Activated B cell treated with CpG ODN at 0.5 μM for 24 hours (primary cell): ENCODE measurements around the gene EDA. TPM values are rescaled to one million over a fixed set of nuclear protein-coding genes. Genes with fewer than 3 reads are reported as not detected.

Source experiments
- ATAC-seq: fragments of 200-7000 bp; cut with Tn5 transposase; one replicate; pipeline ENCODE4 v1.10.0; 2021; ENCODE audit warnings: low read depth, mild to moderate bottlenecking, moderate library complexity
- CTCF ChIA-PET: fragments of 350-600 bp; sonication (Branson Sonifier 250); formaldehyde crosslinking; loops from one replicate; lab custom pipeline; 2021; ENCODE audit warnings: antibody characterized with exemption; lab: Charles Lee
- POLR2A ChIA-PET: fragments of 350-600 bp; sonication (Branson Sonifier 250); formaldehyde crosslinking; loops from one replicate; lab custom pipeline; 2021; ENCODE audit warnings: antibody characterized with exemption; lab: Charles Lee
- DNase-seq: peaks from one replicate; pipeline ENCODE4 v3.0.0; 2022
- H3K27ac Mint-ChIP-seq: one replicate; pipeline ENCODE4 v1.8.0; 2020; ENCODE audit warnings: mixed read lengths
- H3K27me3 Mint-ChIP-seq: one replicate; pipeline ENCODE4 v1.8.0; 2021; ENCODE audit warnings: mixed read lengths
- H3K36me3 Mint-ChIP-seq: one replicate; pipeline ENCODE4 v1.8.0; 2021; ENCODE audit warnings: low read depth, mixed read lengths
- H3K4me1 Mint-ChIP-seq: one replicate; pipeline ENCODE4 v1.8.0; 2021; ENCODE audit warnings: mixed read lengths
- H3K4me3 Mint-ChIP-seq: one replicate; pipeline ENCODE4 v1.8.0; 2020; ENCODE audit warnings: mild to moderate bottlenecking, mixed read lengths
- H3K9me3 Mint-ChIP-seq: one replicate; pipeline ENCODE4 v1.8.0; 2020; ENCODE audit warnings: mixed read lengths
- intact Hi-C: fragments of 100-400 bp; cut with micrococcal nuclease; formaldehyde crosslinking; loops from one replicate; pipeline ENCODE4 v1.15.1; 2024
- total RNA-seq: library from RNA; stranded (reverse); gene quantifications from 2 replicates; pipeline ENCODE4 v1.2.3, GENCODE V29; 2022
- TF ChIP-seq, protein P1 (sequence below): fragments of 200-600 bp; IDR thresholded peaks from one replicate; pipeline ENCODE4 v1.8.0; 2022; ENCODE audit warnings: antibody characterized with exemption, mild to moderate bottlenecking

The EDA gene
- total RNA-seq, 1 donor from 2014 or later, result not detected

DNA sequence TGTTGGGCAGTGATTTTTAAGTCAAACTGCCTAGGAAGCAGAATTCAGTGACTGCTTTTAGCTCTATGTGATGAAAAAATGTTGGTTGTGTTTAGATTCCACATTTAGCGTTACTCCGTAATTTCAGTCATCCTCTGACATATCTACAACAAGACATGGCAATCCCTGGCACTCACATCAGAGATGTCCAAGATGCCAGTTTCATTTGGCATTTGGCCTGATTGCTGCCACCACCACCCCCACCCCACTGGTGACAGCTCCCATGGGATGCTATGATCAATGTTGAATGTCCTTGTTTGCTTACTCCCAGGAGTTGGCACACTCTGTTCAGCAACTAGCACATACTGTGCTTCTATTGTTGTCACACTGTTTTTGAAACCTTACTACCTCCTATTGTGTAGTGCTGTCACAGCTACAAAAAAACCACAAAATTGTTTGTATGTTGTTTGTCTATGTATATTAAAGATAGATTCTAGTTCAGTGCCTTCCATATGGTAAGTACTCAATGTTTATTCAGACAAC, 332.4 kb downstream of the EDA start:
- intact Hi-C loops, result no loop called here
- Mint-ChIP-seq H3K27ac (no peak overlapping the region), H3K4me1 (no peaks in the 10 kb centered on the region), H3K27me3 (no peaks in the 10 kb centered on the region), H3K36me3 (no peaks in the 10 kb centered on the region), H3K4me3 (no peak overlapping the region), H3K9me3 (no peaks in the 10 kb centered on the region)
- TF ChIP-seq, protein P1, sequence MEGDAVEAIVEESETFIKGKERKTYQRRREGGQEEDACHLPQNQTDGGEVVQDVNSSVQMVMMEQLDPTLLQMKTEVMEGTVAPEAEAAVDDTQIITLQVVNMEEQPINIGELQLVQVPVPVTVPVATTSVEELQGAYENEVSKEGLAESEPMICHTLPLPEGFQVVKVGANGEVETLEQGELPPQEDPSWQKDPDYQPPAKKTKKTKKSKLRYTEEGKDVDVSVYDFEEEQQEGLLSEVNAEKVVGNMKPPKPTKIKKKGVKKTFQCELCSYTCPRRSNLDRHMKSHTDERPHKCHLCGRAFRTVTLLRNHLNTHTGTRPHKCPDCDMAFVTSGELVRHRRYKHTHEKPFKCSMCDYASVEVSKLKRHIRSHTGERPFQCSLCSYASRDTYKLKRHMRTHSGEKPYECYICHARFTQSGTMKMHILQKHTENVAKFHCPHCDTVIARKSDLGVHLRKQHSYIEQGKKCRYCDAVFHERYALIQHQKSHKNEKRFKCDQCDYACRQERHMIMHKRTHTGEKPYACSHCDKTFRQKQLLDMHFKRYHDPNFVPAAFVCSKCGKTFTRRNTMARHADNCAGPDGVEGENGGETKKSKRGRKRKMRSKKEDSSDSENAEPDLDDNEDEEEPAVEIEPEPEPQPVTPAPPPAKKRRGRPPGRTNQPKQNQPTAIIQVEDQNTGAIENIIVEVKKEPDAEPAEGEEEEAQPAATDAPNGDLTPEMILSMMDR, result no peak
- CTCF ChIA-PET, result no interaction called here
- POLR2A ChIA-PET, result no interaction called here
- DNase-seq, result no peak
- ATAC-seq, result no peak

DNA sequence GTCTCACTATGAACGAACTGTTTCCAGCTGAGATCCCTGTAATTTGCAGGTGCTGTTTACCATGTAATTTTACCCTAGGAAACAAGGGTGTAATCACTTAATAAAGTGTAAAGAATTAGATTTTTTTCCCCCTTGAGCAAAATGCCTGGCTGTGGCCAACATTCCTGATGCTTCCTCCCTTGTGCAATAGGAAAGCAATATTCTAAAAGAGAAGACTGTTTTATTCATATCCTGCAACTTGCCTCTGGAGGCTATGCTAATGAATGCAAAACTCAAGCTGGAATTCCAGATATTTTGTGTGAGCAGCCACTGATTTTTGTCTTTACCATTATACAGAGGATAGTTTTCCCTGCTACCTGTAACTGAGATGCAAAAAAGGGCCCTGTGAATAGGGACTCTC, 335.8 kb downstream of the EDA start:
- Mint-ChIP-seq H3K27ac (no peak overlapping the region), H3K27me3 (no peaks in the 10 kb centered on the region), H3K4me1 (no peaks in the 10 kb centered on the region), H3K4me3 (no peak overlapping the region), H3K36me3 (no peaks in the 10 kb centered on the region), H3K9me3 (no peaks in the 10 kb centered on the region)
- TF ChIP-seq, protein P1, result no peak
- ChIA-PET POLR2A (no interaction called here), CTCF (no interaction called here)
- ATAC-seq (no peak), DNase-seq (no peak)
- intact Hi-C loops, result no loop called here

DNA sequence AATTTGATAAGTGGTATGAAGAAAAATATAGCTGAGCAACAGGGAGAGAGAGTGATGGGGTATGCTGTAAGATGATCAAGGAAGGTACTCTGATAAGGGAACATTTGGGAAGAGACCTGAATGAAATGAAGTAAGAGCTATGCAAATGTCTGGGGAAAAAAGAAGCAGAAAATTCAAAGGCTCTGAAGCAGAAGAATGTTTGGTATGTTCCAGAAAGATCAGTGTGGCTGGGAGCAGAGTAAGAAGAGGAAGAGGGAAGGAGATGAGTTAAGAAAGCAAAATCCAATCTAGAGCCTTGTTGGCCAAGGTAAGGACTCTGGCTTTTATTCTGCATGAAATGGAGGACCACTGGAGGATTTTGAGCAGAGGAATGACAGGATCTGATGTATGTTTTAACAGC, 343.8 kb downstream of the EDA start:
- intact Hi-C loops, result no loop called here
- no peaks in the 10 kb centered on the region for H3K9me3 Mint-ChIP-seq
- no peak for DNase-seq
- no peaks in the 10 kb centered on the region for H3K36me3 Mint-ChIP-seq
- H3K27me3 Mint-ChIP-seq, result no peaks in the 10 kb centered on the region
- ChIA-PET POLR2A (no interaction called here), CTCF (no interaction called here)
- H3K4me1 Mint-ChIP-seq, result no peaks in the 10 kb centered on the region
- no peak overlapping the region for H3K4me3 Mint-ChIP-seq
- H3K27ac Mint-ChIP-seq, result no peak overlapping the region
- TF ChIP-seq, protein P1, result no peak
- ATAC-seq, result no peak

DNA sequence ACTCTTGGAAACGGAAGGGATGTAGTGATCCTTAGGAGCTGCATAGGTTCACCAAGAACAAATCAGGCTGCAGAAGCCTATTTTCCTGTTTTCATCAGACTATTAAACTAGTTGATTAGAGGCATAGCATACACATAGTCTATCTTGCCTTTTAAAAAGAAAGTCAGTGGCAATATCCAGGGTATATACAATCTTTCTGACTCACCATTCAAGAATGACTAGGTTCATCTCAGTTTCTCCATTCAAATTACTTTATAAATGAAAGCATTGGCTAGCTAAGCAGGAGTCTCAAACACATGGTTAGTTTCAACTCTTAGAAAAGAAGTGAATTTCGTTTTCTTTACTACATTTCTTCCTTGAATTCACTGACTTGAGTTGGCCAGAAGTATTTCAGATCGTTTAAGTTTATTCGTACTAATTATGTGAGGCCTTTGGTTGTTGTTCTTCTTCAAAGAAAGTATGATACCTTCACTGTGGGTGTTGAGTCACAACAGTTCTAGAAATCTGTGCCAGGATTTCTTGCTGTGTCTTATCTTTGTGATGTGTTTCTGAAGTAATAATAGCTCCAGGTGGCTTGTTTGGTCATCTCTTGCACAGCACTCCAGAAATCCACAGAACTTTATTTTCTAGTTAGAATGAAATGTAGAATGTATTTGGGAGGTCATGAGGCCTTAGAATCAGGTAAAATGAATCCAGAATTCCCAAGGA, 345.6 kb downstream of the EDA start:
- Mint-ChIP-seq H3K4me1 (no peaks in the 10 kb centered on the region), H3K9me3 (no peaks in the 10 kb centered on the region), H3K36me3 (no peaks in the 10 kb centered on the region), H3K27ac (no peak overlapping the region), H3K4me3 (no peak overlapping the region), H3K27me3 (no peaks in the 10 kb centered on the region)
- TF ChIP-seq, protein P1, result no peak
- DNase-seq, result no peak
- POLR2A ChIA-PET, result no interaction called here
- ATAC-seq, result no peak
- intact Hi-C loops, result no loop called here
- CTCF ChIA-PET, result no interaction called here

DNA sequence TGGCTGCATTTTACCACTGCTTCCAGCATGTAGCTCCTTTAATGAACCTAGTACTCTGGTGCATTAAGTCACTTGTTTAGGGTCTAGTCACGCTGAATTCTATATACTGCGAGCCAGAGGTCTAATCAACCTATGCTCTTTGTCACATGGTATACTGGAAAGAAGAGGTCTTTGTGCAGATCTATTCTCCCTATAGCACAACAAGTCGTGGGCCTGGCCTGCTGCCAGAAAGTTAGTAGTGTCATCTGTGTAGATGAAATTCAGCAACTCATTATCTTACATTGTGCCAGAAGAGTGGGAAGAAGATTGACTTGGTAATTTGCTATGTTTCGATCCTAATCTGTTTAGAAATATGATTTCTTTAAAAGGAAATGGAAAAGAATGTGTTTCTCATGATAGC, 353.0 kb downstream of the EDA start:
- ATAC-seq (no peak), DNase-seq (no peak)
- CTCF ChIA-PET, result no interaction called here
- no peaks in the 10 kb centered on the region for H3K27me3 Mint-ChIP-seq
- no peaks in the 10 kb centered on the region for H3K9me3 Mint-ChIP-seq
- H3K4me3 Mint-ChIP-seq, result no peak overlapping the region
- POLR2A ChIA-PET, result no interaction called here
- H3K27ac Mint-ChIP-seq, result no peak overlapping the region
- intact Hi-C loops, result no loop called here
- no peaks in the 10 kb centered on the region for H3K4me1 Mint-ChIP-seq
- no peaks in the 10 kb centered on the region for H3K36me3 Mint-ChIP-seq
- TF ChIP-seq, protein P1, result no peak
